Inflammatory macrophage treated with lipopolysaccharide for 4 hours (primary cell): ENCODE results near the gene MCF2L.

Source experiments
- DNase-seq: peaks from one replicate; pipeline ENCODE4 v3.0.0-alpha.2; 2020

Gene MCF2L

DNA sequence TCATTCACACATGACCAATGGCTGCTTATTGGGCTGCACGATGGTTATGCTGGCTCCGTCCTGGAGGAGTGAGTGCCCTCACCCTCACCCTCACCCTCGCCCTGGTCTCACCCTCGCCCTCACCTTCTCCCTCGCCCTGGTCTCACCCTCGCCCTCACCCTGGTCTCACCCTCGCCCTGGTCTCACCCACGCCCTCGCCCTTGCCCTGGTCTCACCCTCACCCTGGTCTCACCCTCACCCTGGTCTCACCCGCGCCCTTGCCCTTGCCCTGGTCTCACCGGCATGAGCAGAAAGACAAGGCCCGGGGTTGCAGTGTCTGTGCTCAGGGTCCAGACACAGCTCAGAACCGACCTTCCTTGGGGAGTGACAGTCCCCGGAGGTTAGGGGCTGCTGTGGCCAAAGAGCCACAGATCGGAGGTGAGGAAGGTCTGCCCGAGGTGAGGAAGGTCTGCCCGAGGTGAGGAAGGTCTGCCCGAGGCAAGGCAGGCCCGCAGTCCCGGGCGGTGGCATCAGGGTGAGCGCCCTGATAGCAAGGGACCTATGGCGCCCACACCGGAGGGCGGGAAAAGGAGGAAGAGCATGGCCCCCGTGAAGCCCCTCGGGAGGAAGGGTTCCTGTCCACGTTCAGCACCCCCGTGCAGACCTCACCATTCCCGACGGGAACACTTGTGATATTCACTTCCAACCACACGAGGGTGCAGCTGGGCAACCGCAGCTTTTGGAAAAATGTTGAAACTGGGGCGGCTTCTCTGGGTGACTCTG, 65.6 kb downstream of the MCF2L start:
- peak; percentile 5 for DNase-seq

DNA sequence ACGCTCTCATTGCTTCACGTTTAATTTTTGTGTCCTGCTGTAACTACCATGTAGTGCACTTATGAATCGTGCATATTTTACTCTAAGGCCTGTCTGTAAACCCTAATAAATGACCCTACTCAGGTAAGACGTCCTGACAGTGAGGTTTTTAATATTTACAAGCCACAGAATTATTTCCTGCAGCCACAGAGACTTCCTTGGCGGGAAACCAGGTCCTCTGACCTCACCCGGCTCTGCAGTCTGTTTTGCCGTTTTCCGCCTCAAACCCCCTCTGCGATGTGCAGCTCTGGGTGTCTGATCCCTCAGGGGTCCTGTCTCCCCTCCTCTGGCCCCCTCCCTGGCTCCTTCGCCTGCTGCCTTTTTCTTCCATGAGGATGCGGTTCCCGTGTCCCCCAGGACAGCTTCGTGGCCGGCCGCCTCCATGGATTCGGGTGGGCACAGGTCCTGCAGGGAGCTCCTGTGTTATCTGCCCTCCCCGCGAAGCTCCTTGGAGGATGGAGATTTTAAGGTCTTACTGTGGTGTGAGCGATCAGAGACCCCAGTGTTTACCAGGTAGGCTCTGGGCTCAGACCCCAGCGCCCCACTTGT, 66.3 kb downstream of the MCF2L start:
- no peak for DNase-seq

DNA sequence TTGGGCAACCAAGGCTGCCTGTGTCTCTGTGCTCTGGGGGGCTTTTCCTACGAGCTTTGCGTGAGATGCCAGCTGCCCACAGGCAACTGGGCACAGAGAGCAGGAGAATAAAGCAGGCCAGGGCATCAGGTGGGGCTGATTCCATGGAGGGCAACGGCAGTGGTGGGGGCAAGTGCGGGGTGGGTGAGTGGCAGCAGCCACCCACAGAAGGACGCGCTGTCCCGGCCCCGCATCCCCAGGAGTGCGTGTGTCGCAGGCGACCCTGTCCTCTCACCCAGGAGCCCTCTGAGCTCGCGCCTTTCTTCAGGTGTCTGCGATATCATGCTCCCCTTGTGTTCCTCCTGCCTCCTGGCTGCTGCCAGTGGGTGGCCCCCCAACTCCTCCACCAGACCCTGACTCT, 67.4 kb downstream of the MCF2L start:
- no peak for DNase-seq

DNA sequence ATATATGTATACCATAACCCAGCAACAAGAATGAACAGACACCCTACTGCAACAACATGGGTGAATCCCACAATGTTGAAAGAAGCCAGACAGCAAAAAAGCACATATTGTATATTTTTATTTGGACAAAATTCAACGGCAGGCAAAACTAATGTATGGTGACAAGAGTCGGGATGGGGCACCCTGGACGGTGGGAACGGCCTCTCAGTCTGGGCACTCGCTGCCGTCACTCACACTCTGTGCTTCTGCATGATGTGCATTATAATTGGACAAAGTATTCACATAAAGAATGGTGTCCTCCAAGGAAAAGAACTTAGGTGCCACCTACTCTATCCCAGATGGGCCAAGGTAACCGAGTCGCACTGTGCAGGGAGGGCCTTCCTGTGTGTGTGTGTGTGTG, 71.0 kb downstream of the MCF2L start:
- DNase-seq: no peak

DNA sequence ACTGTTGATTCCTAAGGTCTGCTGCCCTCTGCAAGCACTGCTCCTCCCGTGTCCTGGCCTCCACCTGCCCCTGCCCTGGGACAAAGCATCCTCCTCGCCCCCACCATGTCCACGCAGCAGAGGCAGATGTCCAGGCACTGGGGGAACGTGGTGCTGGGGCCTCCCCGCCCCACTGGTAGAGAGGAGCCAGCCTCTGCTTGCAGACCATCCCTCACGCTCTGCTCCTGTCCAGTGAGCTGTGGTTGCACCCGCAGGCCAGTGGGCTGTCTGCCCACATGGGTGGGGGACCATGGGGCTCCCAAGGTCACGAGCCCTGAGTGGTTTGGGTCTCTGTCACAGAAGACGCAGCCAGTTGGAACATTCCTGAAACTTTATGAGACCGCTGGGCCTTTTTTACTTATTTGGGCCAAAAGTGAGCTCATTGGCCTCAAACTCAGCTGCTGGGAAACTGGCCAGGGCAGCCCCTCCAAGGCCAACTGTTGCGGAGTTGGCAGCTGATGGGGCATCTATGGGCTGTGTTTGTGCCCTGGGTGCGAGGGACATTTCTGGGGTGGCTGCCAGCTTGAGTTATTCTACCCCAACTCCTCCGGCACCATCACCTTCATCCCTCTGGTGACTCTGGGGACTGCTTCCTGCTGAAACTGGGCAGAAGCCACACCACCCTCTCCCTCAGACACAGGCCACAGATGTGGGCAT, 71.7 kb downstream of the MCF2L start:
- DNase-seq: no peak

DNA sequence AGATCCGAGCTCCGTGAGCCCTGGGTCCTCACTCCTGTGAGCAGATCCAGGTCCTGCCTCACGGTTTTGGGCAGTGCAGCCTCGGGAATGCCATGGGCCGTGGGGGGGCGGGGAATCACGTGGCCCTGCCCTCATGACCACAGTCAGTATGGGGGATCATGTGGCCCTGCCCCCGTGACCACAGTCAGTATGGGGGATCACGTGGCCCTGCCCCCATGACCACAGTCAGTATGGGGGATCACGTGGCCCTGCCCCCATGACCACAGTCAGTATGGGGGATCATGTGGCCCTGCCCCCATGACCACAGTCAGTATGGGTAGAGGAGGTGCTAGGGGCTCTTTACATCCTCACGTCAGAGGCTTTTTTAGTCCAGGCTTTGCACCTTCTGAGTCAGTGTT, 72.3 kb downstream of the MCF2L start:
- DNase-seq: no peak

DNA sequence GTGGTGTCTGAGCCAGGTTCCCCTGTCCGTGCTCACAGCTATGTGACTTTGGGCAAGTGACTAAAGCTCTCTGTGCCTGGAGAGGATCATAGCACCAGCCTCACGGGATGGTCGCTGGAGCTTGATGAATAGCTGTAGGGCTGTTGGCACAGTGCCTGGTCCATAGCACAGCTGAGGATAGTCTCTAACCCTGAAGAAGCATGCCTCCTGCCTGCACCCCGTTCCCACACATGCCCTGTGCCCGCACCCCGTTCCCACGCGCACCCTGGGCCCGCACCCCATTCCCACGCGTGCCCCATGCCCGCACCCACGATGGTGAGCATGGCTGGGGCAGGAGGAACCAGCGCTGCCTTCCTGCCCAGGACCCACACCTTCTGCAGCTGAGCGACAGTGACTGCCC, 72.9 kb downstream of the MCF2L start:
- DNase-seq: no peak

DNA sequence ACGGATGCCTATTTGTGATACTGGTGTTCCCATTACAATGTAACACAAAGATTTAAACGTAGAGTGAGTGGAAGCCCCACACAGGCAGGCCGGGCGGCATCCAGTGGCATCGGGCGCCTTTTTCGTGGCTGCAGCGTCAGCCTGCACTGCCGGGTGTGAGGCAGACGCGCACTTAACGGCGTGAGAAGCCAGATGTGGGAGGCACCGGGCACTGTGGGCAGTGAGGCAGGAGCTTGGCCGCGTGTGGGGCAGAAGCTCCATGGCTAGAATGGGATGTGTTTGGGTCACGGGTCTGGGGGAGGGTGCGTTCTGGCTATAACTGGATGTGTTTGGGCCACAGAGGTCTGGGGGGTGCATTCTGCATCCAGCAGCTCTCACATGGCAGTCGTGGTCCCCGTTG, 73.4 kb downstream of the MCF2L start:
- no peak for DNase-seq

DNA sequence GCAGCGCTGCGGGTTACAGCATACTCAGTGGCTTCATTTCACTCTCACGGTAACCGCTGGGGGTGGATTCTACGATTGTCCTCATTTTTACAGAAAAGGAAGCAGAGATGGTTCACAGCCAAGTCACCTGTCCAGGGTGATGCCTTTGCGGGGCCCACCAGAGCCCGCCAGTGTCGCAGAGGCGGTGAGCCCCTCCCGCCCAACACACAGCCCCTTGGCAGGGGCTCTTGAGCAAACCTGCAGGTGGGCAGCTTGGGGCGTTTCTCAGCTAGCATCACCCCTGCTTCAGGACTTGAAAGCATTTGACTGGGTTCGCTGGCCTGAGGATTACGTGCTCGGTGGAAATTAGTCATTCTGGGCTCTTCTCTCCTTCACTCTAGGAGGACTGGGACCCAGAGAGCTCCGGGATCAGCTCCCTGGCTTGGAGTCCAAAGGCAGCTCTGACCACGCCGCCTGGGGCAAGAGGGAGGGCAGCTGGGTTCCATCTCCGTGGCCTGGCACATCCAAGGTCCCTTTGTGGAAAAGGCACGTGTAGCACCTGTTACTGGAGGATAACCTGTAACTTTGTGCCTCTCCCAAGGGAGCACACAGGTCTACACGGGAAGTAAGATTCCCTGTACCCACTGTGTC, 74.1 kb downstream of the MCF2L start:
- DNase-seq: no peak

DNA sequence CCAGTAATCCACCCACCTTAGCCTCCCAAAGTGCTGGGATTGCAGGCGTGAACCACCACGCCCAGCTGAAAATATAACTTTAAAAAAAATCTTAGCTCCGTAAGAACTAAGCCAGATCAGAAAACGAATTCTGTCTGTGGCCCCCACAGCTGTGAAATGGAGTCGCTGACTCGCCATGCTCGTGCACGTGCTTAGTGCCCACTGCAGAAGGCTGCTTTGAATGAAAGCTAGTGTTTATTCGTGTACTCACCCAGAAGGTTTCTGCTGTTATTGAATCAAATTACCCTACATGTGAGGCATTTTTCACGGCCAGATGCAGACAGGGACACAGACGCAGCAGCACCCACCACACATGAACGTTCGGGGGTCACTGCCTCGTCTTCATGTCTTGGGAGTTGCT, 74.9 kb downstream of the MCF2L start:
- no peak for DNase-seq

DNA sequence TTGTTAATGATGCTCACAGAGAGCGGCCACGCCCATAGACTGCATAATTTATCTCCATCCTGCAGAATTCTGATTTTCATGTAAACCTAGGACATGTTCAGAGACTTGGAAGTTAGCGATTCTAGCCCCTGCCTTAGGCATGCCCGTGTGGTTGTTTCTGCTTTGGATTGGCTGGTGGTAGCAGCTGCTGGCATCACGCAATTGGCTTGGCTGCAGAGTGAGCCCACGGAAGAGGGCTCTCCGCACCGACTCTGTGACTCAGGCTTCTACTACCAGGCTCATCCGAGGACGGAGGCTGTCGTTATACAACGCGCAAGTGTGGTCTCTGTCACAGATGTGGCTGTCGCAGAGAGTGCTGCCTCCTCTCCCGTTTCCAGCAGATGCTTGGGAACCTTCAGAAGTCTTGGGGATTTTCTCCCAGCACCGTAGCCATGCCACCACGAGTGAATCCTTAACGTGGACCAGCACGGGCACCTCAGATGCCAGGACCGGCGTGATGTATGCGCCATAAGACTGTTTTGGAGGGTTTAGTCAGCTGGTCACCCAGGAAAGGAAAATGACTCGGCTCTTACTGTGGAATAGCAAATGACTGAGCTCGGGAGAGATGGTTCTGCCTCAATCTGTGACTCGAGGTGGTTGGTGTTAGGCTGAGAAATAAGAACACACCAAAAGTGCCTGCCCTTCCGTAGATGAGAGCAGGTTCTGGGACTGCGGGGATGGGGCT, 75.5 kb downstream of the MCF2L start:
- DNase-seq: no peak

DNA sequence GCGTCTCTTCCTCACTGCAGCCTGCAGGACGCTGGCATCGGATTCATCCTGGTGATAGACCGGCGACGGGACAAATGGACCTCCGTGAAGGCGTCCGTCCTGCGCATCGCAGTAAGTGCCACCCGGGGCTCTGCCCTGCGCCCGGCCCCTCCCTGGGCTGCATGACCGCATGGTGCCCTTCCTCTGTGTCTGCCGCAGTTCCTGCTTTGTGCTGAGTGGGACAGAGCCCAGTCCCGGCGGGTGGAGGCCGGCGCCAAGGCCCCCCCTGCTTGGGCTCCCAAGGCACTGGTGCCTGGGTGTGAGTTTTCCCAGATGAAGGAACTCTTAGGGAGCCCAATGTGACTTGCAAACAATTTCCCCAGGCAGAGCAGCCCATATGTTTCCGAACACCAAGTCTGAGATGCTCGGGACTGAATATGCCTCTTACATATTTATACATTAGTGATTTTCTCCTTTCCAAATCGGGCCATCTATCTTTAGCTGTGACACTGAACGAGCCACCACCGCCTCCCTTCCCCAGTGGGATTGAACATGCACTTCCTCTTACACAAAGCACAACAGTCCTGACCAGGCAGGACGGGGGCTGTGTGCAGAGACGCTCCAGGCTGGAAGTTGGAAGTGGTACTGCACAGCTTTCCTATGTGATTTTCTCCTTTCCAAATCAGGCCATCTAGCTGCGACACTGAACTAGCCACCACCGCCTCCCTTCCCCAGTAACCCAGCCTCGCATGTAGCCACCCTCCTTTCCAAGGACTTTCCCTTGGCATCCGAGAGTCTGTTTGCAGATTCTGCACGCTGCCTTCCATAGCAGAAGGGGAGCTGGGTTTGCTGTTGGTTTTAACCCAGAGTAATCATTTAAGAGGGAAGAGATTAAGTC, 76.5 kb downstream of the MCF2L start:
- DNase-seq: no peak

DNA sequence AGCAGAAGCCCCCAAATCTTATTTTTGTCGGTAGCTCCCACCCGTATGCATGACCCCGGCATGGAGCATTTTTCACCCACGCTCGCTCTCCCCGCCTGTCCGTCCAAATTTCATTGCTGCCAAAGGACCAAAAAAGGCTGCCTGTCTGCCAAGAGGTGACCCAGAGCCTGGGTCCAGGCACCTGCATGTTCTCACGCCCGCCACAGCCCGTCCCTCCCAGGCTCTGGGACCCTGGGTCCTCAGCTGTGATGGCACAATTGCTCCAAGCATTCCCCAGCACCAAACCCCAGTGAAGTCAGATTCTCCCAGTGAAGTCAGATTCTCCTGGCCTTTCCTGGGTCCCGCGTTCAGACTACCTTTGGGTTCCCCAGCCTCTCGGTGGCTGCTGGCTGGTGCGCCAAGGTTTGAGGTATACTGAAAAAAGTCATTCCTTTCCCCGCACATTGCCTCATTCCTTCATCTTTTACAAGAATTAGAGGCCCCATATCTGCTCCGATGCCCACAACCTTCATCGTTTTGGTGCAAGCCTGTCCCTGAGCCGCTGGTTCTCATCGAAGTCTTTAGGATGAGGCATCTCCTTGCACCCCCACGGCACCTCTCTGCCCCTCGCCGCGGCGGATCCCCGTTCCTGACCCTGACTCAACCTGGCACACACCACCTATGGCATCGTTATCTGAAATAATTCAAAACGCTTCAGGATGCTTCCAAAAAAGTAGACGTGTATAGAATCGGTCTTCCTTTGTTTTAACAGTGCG, 77.3 kb downstream of the MCF2L start:
- DNase-seq: no peak

DNA sequence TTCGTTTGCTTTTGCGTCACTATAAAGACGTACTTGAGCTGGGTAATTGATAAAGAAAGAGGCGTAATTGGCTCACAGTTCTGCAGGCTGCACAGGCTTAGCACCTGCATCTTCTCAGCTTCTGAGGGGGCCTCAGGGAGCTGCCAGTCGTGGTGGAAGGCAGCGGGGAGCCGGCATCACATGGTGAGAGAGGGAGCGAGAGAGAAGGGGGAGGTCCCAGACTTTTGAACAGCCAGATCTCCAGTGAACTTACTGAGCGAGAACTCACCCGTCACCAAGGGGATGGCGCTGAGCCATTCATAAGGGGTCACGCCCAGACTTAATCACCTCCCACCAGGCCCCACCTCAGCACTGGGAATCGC, 77.8 kb downstream of the MCF2L start:
- DNase-seq: no peak

DNA sequence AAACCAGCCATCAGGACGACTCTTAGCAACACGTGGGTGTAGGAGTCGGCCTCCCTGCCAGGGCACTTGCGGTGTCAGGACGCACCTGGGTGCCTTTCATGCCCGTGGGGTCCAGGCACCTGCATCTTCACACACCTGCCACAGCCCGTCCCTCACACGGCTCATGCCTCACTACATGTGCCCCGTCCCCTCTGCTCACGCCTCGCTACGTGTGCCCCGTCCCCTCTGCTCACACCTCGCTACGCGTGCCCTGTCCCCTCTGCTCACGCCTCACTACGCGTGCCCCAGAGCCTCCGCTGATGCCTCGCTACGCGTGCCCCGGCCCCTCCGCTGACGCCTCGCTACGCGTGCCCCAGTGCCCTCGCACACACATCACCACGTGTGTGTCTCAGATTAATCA, 78.6 kb downstream of the MCF2L start:
- no peak for DNase-seq

DNA sequence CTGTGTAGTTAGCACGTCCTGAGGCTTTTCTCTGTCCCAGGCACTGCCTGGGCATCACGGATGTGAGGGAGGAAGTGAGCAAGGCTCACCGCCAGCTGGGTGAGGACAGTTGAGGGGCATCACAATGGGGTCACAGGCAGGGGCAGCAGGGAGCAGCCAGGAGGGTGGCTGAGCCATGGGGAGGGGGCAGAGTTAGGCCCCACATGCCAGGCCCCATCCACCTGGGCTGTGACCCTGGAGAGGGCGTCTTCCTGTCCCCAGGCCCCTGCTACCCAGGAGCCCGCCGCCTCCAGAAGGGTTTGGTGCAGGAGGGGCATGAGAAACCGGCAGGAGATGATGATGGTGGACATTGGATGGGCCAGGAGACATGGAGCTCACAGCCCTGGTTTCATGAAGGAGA, 79.8 kb downstream of the MCF2L start:
- DNase-seq: no peak

DNA sequence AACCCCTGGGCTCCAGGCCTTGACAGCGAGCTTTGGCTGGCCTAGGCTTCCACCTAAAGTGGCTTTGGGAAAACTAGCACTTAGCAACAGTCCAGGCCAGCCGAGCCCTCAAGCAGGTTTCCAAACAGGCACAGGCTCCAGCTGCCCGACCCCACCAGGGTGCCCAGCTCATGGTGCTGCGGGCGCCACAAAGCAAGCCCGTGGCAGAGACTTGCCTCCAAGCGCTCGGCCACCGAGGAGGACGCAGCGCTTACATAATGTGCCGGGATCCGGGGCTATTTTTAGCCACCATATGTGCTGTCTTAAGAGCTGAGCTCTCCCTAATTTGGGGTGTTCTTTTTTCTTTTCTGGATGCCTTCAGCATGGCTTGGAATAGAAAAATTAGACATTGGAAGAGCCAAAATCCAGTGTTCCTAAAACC, 80.5 kb downstream of the MCF2L start:
- DNase-seq: no peak

DNA sequence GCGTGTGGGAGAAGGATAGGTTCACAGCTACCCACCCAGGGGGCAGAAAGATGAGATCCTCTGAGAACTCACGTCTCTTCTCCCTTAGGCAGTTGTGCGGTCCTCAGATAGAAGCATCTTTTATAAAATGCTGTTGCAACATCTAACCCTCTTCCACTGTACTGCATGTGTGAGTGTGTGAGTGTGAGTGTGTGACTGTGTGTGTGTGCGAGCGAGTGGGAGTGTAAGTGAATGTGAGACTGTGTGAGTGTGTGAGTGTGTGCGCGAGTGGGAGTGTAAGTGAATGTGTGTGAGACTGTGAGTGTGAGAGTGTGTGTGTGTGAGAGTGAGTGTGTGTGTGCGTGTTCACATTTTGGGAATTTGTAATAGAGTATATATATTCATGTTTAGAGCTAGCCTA, 81.0 kb downstream of the MCF2L start:
- DNase-seq: no peak

DNA sequence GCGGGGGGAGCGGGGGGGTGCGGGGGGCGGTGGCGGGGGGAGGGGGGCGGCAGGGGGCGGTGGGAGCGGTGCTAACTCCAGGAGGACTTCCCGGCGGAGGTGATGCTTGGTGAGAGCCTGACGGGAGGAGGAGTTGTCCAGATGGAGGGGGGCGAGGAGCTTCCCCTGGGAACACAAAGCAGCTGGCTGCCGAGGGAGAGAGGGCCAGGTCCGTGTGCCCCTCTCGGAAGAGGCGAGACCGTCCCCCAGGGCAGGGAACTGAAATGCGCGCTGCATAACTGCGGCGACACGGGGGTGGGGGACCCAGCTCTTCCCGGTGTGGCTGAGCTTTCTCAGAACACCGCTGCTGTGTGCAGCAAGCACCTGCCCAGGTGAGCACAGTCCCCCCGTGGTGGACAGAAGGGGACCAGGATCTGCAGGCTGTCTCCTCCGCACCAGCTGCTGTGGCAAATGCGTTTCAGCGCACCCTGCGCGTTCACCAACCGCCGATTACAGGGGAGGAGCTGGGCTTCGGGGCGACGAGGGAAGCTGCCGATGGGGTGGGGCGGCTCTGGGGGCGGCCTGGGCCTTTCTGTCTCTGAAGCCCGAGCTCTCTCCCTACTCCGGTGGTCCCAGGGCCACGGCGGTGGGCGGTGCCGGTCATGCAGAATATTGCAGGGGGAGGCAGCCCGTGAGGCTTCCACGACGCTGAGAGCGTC, 81.9 kb downstream of the MCF2L start:
- DNase-seq: no peak

DNA sequence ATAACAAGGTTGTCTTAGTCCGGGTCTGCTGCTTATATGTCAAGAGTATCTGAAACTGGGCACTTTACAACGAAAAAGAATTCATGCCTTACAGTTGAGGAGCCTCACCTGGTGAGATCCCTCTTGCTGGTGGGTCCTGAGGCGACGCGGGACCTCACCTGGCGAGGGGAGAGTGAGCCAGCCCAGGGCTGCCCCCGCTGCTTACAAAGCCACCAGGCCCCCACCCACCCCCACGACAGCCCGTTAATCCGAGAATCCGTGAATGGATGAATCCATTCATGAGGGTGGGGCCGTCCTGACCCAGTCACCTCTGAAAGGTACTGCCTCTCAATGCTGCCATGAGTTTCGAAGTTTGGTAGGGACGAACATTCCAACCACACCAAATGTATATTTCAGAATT, 82.6 kb downstream of the MCF2L start:
- DNase-seq: no peak

DNA sequence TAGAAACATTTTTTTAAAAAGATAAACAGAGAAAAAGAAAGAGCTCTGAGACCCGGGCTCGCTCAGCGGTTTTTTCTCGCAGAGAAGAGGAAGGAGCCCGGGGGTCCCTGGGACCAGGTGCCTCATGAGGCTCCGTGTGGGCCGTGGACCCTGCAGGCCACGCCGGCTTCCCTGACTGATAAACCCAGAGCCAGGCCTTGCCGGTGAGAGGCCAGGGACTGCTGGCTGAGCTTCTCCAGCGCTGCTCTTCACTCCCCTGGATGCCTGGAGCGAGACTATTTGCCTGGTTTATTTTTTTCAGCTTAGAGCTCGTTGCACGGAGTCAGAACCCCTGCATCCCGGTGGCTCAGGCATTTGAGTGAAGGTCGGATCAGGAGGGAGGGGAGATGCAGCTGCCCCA, 83.2 kb downstream of the MCF2L start:
- no peak for DNase-seq
